HCT116 (cell line): ENCODE measurements around the gene TIAM2. TPM values are rescaled to one million over a fixed set of nuclear protein-coding genes. Genes with fewer than 3 reads are reported as not detected.

ENCODE experiments used
- ATAC-seq: fragments of 200-7000 bp; cut with Tn5 transposase; 2 replicates; pipeline ENCODE4 v1.9.1; 2020; ENCODE audit warnings: mild to moderate bottlenecking, moderate library complexity
- BruUV-seq: library from RNA; stranded (reverse); fragments of 400-500 nt; replicated peaks from 2 replicates; lab custom pipeline; 2021; lab: Mats Ljungman, UMichigan
- CTCF ChIA-PET: fragments of 300-600 bp; sonication (Branson Sonifier 250); formaldehyde crosslinking; loops from one replicate; lab custom pipeline; 2021; ENCODE audit warnings: antibody characterized with exemption; lab: Charles Lee
- POLR2A ChIA-PET: fragments of 300-600, 350-600 bp; sonication (Branson Sonifier 250); formaldehyde crosslinking; loops from one replicate; lab custom pipeline; 2021; ENCODE audit warnings: antibody characterized with exemption; lab: Charles Lee
- RAD21 ChIA-PET, 2 experiments: fragments of 300-600 bp; sonication (Branson Sonifier 250); formaldehyde crosslinking; loops; one replicate each; lab custom pipeline; 2023; ENCODE audit warnings: low total read pairs in 2 of 2; ENCODE audit not compliant: uncharacterized antibody in 2 of 2, unreplicated experiment in 2 of 2, low non-redundant PET in 1 of 2; lab: Charles Lee
- DNase-seq: peaks from one replicate; pipeline ENCODE4 v3.0.0-alpha.2; 2010; ENCODE audit warnings: low read depth, low spot score
- H2AFZ ChIP-seq: fragments of 200-600 bp; shearing (Covaris generic), sonication (generic); 2 replicates; pipeline ENCODE4 v1.6.1; 2017; ENCODE audit warnings: low read depth, mixed run types, mixed read lengths, antibody characterized with exemption, low read length; ENCODE audit not compliant: poor library complexity, severe bottlenecking
- H3K27ac ChIP-seq: 2 replicates; pipeline ENCODE4 v1.5.1; 2012; ENCODE audit warnings: low read depth, low read length
- H3K27me3 ChIP-seq: fragments of 200-600 bp; sonication (generic); 2 replicates; pipeline ENCODE4 v1.6.1; 2016; ENCODE audit warnings: mixed run types, low read length, mixed read lengths; ENCODE audit not compliant: insufficient read depth
- H3K36me3 ChIP-seq, 2 experiments: fragments of 200-500 bp in 1 of 2; fragments of 200-600 bp in 1 of 2; sonication (Bioruptor generic) in 1 of 2; sonication (generic) in 1 of 2; 2 replicates each; pipeline versions ENCODE4 v1.5.1 to v1.6.1; 2014 to 2016; ENCODE audit warnings: low read length in 2 of 2, inconsistent platforms in 1 of 2, mixed read lengths in 1 of 2, mixed run types in 1 of 2; ENCODE audit not compliant: insufficient read depth in 2 of 2, control insufficient read depth in 1 of 2
- H3K4me1 ChIP-seq, 2 experiments: fragments of 200-600 bp in 1 of 2; sonication (generic) in 1 of 2; 2 replicates each; pipeline versions ENCODE4 v1.5.1 to v1.6.1; 2012 to 2017; ENCODE audit warnings: low read length in 2 of 2, inconsistent platforms in 1 of 2, mild to moderate bottlenecking in 1 of 2, mixed read lengths in 1 of 2, mixed run types in 1 of 2, moderate library complexity in 1 of 2; ENCODE audit not compliant: insufficient read depth in 2 of 2, control insufficient read depth in 1 of 2
- H3K4me2 ChIP-seq: fragments of 200-600 bp; sonication (generic); 2 replicates; pipeline ENCODE4 v1.6.1; 2017; ENCODE audit warnings: mixed run types, low read length, mixed read lengths
- H3K4me3 ChIP-seq, 2 experiments: fragments of 200-600 bp in 1 of 2; sonication (generic) in 1 of 2; replicated peaks in 1 of 2; 2 replicates each; pipeline ENCODE4 v1.5.1; 2011 to 2016; ENCODE audit warnings: low read length in 2 of 2, control low read depth in 1 of 2, low read depth in 1 of 2, mild to moderate bottlenecking in 1 of 2, mixed read lengths in 1 of 2, mixed run types in 1 of 2
- H3K79me2 ChIP-seq: fragments of 200-600 bp; sonication (generic); 2 replicates; pipeline ENCODE4 v1.6.1; 2017; ENCODE audit warnings: mild to moderate bottlenecking, mixed run types, low read length, moderate library complexity, mixed read lengths; ENCODE audit not compliant: insufficient read depth
- H3K9ac ChIP-seq: fragments of 200-600 bp; sonication (generic); 2 replicates; pipeline ENCODE4 v1.6.1; 2016; ENCODE audit warnings: low read length, mixed read lengths
- H3K9me2 ChIP-seq: fragments of 200-600 bp; sonication (generic), shearing (Covaris generic); 2 replicates; pipeline ENCODE4 v1.6.1; 2017; ENCODE audit warnings: mixed run types, mild to moderate bottlenecking, moderate library complexity; ENCODE audit not compliant: insufficient read depth
- H3K9me3 ChIP-seq, 2 experiments: fragments of 200-500 bp in 1 of 2; fragments of 200-600 bp in 1 of 2; sonication (Bioruptor generic) in 1 of 2; sonication (generic) in 1 of 2; 2 replicates each; pipeline ENCODE4 v1.6.1; 2014 to 2017; ENCODE audit warnings: low read length in 2 of 2, mixed read lengths in 2 of 2, inconsistent platforms in 1 of 2, low read depth in 1 of 2, mild to moderate bottlenecking in 1 of 2, mixed run types in 1 of 2, moderate library complexity in 1 of 2; ENCODE audit not compliant: control insufficient read depth in 1 of 2, insufficient read depth in 1 of 2
- H4K20me1 ChIP-seq: fragments of 200-600 bp; sonication (generic), shearing (Covaris generic); 2 replicates; pipeline ENCODE4 v1.6.1; 2017; ENCODE audit warnings: mixed run types, mild to moderate bottlenecking, moderate library complexity; ENCODE audit not compliant: insufficient read depth
- CBX3 ChIP-seq: IDR thresholded peaks from 2 replicates; pipeline ENCODE4 v1.6.1; 2012; ENCODE audit warnings: low read depth
- CEBPB ChIP-seq: IDR thresholded peaks from 2 replicates; pipeline ENCODE4 v1.6.1; 2012; ENCODE audit warnings: low read depth
- ELF1 ChIP-seq: IDR thresholded peaks from 2 replicates; pipeline ENCODE4 v1.6.1; 2012; ENCODE audit warnings: low read depth, borderline replicate concordance
- EZH2 ChIP-seq: fragments of 200-600 bp; sonication (generic); IDR thresholded peaks from 2 replicates; pipeline ENCODE4 v1.6.1; 2017; ENCODE audit warnings: antibody characterized with exemption, mixed run types
- POLR2A ChIP-seq: IDR thresholded peaks from 2 replicates; pipeline ENCODE4 v1.7.0; 2011; ENCODE audit warnings: borderline replicate concordance; ENCODE audit not compliant: insufficient read depth, insufficient read length; ENCODE audit errors: extremely low read depth
- POLR2AphosphoS5 ChIP-seq: IDR thresholded peaks from 2 replicates; pipeline ENCODE4 v1.6.1; 2011; ENCODE audit warnings: mild to moderate bottlenecking, low read depth, low read length, moderate library complexity
- SIN3A ChIP-seq: IDR thresholded peaks from 2 replicates; pipeline ENCODE4 v1.6.1; 2012; ENCODE audit warnings: low read depth
- SRF ChIP-seq: IDR thresholded peaks from 2 replicates; pipeline ENCODE4 v1.6.1; 2012; ENCODE audit warnings: low read depth
- TCF7L2 ChIP-seq: IDR thresholded peaks from 2 replicates; pipeline ENCODE4 v1.7.0; 2011; ENCODE audit warnings: borderline replicate concordance, inconsistent platforms; ENCODE audit not compliant: insufficient read depth, insufficient read length; ENCODE audit errors: extremely low read depth
- YY1 ChIP-seq: IDR thresholded peaks from 2 replicates; pipeline ENCODE4 v1.6.1; 2011; ENCODE audit warnings: low read length, low read depth, moderate library complexity, mild to moderate bottlenecking; ENCODE audit not compliant: insufficient replicate concordance; ENCODE audit errors: extremely low read depth
- ZFX ChIP-seq: fragments of 450-650 bp; IDR thresholded peaks from 2 replicates; pipeline ENCODE4 v1.6.1; 2017
- ZNF274 ChIP-seq: fragments of 200-500 bp; sonication (Bioruptor generic); IDR thresholded peaks from 2 replicates; pipeline ENCODE4 v1.6.1; 2014; ENCODE audit warnings: mild to moderate bottlenecking, low read depth, low read length, inconsistent platforms
- intact Hi-C: fragments of 100-400 bp; cut with micrococcal nuclease; formaldehyde crosslinking; loops from 2 replicates; pipeline ENCODE4 v1.10.0; 2022
- total RNA-seq: library from RNA; stranded (reverse); gene quantifications from one replicate; pipeline ENCODE4 v1.2.1, GENCODE V29; 2021; ENCODE audit not compliant: unreplicated experiment
- TF ChIP-seq, protein P1 (sequence below): IDR thresholded peaks from 2 replicates; pipeline ENCODE4 v1.6.1; 2012
- TF ChIP-seq, protein P2 (sequence below), 3 experiments: fragments of 200-600 bp in 1 of 3; sonication (generic) in 1 of 3; IDR thresholded peaks in 2 of 3; conservative IDR thresholded peaks in 1 of 3; 2 replicates each; pipeline ENCODE4 v1.5.1; 2012 to 2017; ENCODE audit warnings: low read depth in 2 of 3, low read length in 2 of 3, antibody characterized with exemption in 1 of 3, borderline replicate concordance in 1 of 3, control low read depth in 1 of 3, mild to moderate bottlenecking in 1 of 3, mixed read lengths in 1 of 3, mixed run types in 1 of 3, moderate library complexity in 1 of 3; ENCODE audit not compliant: insufficient read depth in 1 of 3
- TF ChIP-seq, protein P3 (sequence below): IDR thresholded peaks from 2 replicates; pipeline ENCODE4 v1.6.1; 2012; ENCODE audit warnings: low read depth
- TF ChIP-seq, protein P4 (sequence below): IDR thresholded peaks from 2 replicates; pipeline ENCODE4 v1.6.1; 2012
- TF ChIP-seq, protein P5 (sequence below): IDR thresholded peaks from 2 replicates; pipeline ENCODE4 v1.6.1; 2011; ENCODE audit warnings: mild to moderate bottlenecking, low read length, moderate library complexity; ENCODE audit not compliant: insufficient replicate concordance; ENCODE audit errors: extremely low read depth

TIAM2 gene
- total RNA-seq, 1 experiment from 2014 or later = 9.4 TPM

DNA sequence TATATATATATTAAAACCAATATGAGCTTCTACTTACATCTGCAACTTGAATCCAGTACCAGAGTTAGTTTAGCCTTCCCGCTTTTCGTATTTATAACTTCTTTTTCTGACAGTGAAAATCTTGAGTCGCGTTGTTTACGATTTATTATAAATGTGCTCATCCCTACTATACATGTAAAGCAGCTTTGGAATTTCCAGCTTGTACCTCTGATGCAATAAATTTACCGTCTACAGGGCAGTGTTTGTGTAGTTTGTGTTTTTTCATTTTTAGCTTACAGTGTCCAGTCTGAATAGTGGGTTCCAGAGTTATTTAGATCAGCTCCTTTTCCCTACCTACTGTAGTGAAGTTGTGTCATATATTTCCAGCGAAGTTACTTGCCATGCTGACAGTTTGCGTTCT lies 66.3 kb downstream of the TIAM2 start:
- Histone ChIP-seq H4K20me1 (no peaks in the 10 kb centered on the region), H3K4me2 (no peak overlapping the region), H3K27me3 (no peaks in the 10 kb centered on the region), H3K9ac (no peak overlapping the region), H3K4me1 (peaks cover 2 to 21% of the 10 kb centered on the region in 2 experiments; a peak in 3 of 4 replicates), H3K27ac (no peak overlapping the region), H3K9me2 (no peaks in the 10 kb centered on the region), H3K9me3 (no peaks in the 10 kb centered on the region), H2AFZ (no peak overlapping the region), H3K79me2 (no peaks in the 10 kb centered on the region), H3K4me3 (no peak overlapping the region), H3K36me3 (no peaks in the 10 kb centered on the region)
- no TSS peak for BruUV-seq
- CTCF ChIA-PET = no interaction called here
- intact Hi-C loops = no loop called here
- ATAC-seq = no peak
- TF ChIP-seq SIN3A (no peak), ZNF274 (no peak), TCF7L2 (no peak), ZFX (no peak), CEBPB (no peak), POLR2AphosphoS5 (no peak), CBX3 (no peak), EZH2 (no peak), POLR2A (no peak), SRF (no peak), ELF1 (no peak), YY1 (no peak)
- TF ChIP-seq, protein P1, sequence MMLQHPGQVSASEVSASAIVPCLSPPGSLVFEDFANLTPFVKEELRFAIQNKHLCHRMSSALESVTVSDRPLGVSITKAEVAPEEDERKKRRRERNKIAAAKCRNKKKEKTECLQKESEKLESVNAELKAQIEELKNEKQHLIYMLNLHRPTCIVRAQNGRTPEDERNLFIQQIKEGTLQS = no peak
- TF ChIP-seq, protein P2, sequence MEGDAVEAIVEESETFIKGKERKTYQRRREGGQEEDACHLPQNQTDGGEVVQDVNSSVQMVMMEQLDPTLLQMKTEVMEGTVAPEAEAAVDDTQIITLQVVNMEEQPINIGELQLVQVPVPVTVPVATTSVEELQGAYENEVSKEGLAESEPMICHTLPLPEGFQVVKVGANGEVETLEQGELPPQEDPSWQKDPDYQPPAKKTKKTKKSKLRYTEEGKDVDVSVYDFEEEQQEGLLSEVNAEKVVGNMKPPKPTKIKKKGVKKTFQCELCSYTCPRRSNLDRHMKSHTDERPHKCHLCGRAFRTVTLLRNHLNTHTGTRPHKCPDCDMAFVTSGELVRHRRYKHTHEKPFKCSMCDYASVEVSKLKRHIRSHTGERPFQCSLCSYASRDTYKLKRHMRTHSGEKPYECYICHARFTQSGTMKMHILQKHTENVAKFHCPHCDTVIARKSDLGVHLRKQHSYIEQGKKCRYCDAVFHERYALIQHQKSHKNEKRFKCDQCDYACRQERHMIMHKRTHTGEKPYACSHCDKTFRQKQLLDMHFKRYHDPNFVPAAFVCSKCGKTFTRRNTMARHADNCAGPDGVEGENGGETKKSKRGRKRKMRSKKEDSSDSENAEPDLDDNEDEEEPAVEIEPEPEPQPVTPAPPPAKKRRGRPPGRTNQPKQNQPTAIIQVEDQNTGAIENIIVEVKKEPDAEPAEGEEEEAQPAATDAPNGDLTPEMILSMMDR (IDR thresholded peaks at IDR 0.05 in 2 of 3, conservative IDR thresholded peaks at IDR 0.05 in 1 of 3; ENCODE audit: borderline replicate concordance in 1 of 3, insufficient read depth in 1 of 3, low read depth in 2 of 3, low read length in 2 of 3) = no peak
- TF ChIP-seq, protein P3, sequence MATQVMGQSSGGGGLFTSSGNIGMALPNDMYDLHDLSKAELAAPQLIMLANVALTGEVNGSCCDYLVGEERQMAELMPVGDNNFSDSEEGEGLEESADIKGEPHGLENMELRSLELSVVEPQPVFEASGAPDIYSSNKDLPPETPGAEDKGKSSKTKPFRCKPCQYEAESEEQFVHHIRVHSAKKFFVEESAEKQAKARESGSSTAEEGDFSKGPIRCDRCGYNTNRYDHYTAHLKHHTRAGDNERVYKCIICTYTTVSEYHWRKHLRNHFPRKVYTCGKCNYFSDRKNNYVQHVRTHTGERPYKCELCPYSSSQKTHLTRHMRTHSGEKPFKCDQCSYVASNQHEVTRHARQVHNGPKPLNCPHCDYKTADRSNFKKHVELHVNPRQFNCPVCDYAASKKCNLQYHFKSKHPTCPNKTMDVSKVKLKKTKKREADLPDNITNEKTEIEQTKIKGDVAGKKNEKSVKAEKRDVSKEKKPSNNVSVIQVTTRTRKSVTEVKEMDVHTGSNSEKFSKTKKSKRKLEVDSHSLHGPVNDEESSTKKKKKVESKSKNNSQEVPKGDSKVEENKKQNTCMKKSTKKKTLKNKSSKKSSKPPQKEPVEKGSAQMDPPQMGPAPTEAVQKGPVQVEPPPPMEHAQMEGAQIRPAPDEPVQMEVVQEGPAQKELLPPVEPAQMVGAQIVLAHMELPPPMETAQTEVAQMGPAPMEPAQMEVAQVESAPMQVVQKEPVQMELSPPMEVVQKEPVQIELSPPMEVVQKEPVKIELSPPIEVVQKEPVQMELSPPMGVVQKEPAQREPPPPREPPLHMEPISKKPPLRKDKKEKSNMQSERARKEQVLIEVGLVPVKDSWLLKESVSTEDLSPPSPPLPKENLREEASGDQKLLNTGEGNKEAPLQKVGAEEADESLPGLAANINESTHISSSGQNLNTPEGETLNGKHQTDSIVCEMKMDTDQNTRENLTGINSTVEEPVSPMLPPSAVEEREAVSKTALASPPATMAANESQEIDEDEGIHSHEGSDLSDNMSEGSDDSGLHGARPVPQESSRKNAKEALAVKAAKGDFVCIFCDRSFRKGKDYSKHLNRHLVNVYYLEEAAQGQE = no peak
- TF ChIP-seq, protein P4, sequence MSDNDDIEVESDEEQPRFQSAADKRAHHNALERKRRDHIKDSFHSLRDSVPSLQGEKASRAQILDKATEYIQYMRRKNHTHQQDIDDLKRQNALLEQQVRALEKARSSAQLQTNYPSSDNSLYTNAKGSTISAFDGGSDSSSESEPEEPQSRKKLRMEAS = no peak
- TF ChIP-seq, protein P5, sequence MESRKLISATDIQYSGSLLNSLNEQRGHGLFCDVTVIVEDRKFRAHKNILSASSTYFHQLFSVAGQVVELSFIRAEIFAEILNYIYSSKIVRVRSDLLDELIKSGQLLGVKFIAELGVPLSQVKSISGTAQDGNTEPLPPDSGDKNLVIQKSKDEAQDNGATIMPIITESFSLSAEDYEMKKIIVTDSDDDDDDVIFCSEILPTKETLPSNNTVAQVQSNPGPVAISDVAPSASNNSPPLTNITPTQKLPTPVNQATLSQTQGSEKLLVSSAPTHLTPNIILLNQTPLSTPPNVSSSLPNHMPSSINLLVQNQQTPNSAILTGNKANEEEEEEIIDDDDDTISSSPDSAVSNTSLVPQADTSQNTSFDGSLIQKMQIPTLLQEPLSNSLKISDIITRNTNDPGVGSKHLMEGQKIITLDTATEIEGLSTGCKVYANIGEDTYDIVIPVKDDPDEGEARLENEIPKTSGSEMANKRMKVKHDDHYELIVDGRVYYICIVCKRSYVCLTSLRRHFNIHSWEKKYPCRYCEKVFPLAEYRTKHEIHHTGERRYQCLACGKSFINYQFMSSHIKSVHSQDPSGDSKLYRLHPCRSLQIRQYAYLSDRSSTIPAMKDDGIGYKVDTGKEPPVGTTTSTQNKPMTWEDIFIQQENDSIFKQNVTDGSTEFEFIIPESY = no peak
- RAD21 ChIA-PET = no interaction called here
- POLR2A ChIA-PET = interaction anchor here (0.6 kb wide), 1 partner anchor 253 kb away, joined by 3 read pairs; no protein-coding TSS in a partner anchor
- DNase-seq = no peak
